Measurements from ENCODE around the gene SPAG9.
"Not testable (repeated sequence)": the region's sequence is repeated elsewhere in the genome, so short reads cannot be mapped to it uniquely, and the experiment has no call there.

SPAG9 gene

GRCh38 chr17:51118330-51119195 is 2.1 kb downstream of the SPAG9 start (continued):
- 0 out of 2 replicates have a peak, but pooled peaks have one; percentile 21 for TF ChIP-seq HIC1 (tag by site-specific recombination; IDR thresholded peaks at IDR 0.05)
- no peak for TF ChIP-seq ZNF350 (tag by site-specific recombination; IDR thresholded peaks at IDR 0.05)
- TF ChIP-seq GLIS1 (tag by site-specific recombination; IDR thresholded peaks at IDR 0.05) = peak; percentile 33
- no peak for TF ChIP-seq ZNF302 (tag by site-specific recombination; IDR thresholded peaks at IDR 0.05; ENCODE audit: low read depth)
- no peak for TF ChIP-seq EGR2 (tag by site-specific recombination; IDR thresholded peaks at IDR 0.05; ENCODE audit: low read depth)
- no peak for TF ChIP-seq ZFP69B (tag by site-specific recombination; IDR thresholded peaks at IDR 0.05)
- TF ChIP-seq ZNF530 (tag by site-specific recombination; IDR thresholded peaks at IDR 0.05; ENCODE audit: low read depth) = no peak
- no peak for TF ChIP-seq ZNF596 (tag by site-specific recombination; IDR thresholded peaks at IDR 0.05)

DNA sequence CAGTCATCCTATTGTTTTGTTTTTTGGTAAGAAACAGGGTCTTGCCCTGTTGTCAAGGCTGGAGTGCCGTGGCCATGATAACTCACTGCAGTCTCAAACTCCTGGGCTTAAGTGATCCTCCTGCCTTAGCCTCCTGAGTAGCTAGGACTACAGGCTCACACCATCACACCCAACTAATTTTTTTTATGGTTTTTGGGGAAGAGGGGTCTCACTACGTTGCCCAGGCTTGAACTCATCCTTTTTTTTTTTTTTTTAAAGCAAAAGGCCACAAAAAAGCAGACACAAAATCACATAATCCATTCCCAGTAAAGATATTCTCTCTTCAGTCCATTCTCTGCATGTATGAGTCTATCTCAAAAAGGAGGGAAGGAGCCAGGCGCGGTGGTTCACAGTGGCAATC is 5.5 kb downstream of the SPAG9 start:
- peaks cover 14% of the 10 kb centered on the region for H3K4me1 ChIP-seq (ENCODE audit: control insufficient read depth, insufficient read depth, low read length)
- no peak overlapping the region for H3K4me3 ChIP-seq (ENCODE audit: low read depth, low read length)
- no peaks in the 10 kb centered on the region for H3K9me3 ChIP-seq (ENCODE audit: control insufficient read depth, insufficient read depth, low read depth, low read length)
- peaks cover 4 to 5% of the 10 kb centered on the region in 2 experiments; a peak in 2 of 3 replicates for H3K36me3 ChIP-seq (ENCODE audit: control insufficient read depth in 2 of 2, insufficient read depth in 1 of 2, low read length in 2 of 2)
- ChIA-PET POLR2A (no interaction called here), CTCF (interaction anchor here (0.6 to 0.7 kb wide), 2 partner anchors 58 to 109 kb away, joined by 3 to 6 read pairs; no protein-coding TSS in a partner anchor)
- TF ChIP-seq ZNF121 (tag by site-specific recombination; IDR thresholded peaks at IDR 0.05) (peak; percentile 83), OVOL3 (tag by site-specific recombination; IDR thresholded peaks at IDR 0.05) (no peak), ZNF510 (tag by site-specific recombination; IDR thresholded peaks at IDR 0.05; ENCODE audit: insufficient replicate concordance) (no peak), ZNF660 (tag by site-specific recombination; IDR thresholded peaks at IDR 0.05) (no peak)
- H3K27ac ChIP-seq (ENCODE audit: extremely low read depth, low read depth, low read length) = no peak overlapping the region

- CTCF ChIA-PET = interaction anchor here (0.7 kb wide), 1 partner anchor 65 kb away, joined by 3 read pairs; no protein-coding TSS in a partner anchor
- TF ChIP-seq ZNF18 (tag by site-specific recombination; IDR thresholded peaks at IDR 0.05) = peak; percentile 77; the same call in 1 of the 2 replicates
- TF ChIP-seq, protein P1, sequence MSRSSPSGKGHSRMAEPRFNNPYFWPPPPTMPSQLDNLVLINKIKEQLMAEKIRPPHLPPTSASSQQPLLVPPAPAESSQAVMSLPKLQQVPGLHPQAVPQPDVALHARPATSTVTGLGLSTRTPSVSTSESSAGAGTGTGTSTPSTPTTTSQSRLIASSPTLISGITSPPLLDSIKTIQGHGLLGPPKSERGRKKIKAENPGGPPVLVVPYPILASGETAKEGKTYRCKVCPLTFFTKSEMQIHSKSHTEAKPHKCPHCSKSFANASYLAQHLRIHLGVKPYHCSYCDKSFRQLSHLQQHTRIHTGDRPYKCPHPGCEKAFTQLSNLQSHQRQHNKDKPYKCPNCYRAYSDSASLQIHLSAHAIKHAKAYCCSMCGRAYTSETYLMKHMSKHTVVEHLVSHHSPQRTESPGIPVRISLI (tag by site-specific recombination; IDR thresholded peaks at IDR 0.05) = peak; percentile 73; the same call in 1 of the 2 replicates
- TF ChIP-seq ZNF121 (tag by site-specific recombination; IDR thresholded peaks at IDR 0.05) = peak; percentile 34; the same call in 1 of the 2 replicates
- TF ChIP-seq ZNF600 (tag by site-specific recombination; IDR thresholded peaks at IDR 0.05) = peak; percentile 82
- not testable (repeated sequence) for H3K9me3 ChIP-seq (ENCODE audit: control insufficient read depth, insufficient read depth, low read depth, low read length); H3K36me3 ChIP-seq (ENCODE audit: control insufficient read depth in 2 of 2, insufficient read depth in 1 of 2, low read length in 2 of 2); H3K27ac ChIP-seq (ENCODE audit: extremely low read depth, low read depth, low read length); H3K4me1 ChIP-seq (ENCODE audit: control insufficient read depth, insufficient read depth, low read length); H3K4me3 ChIP-seq (ENCODE audit: low read depth, low read length)
- POLR2A ChIA-PET = interaction anchor here (0.7 kb wide), 2 partner anchors 9 to 110 kb away, joined by 3 to 6 read pairs; no protein-coding TSS in a partner anchor
These were observed 8.1 kb downstream of the SPAG9 start for GRCh38 chr17:51112303-51113222.
